SK-N-SH (cell line): ENCODE data around the gene CEP295NL. TPM values are rescaled to one million over a fixed set of nuclear protein-coding genes. Genes with fewer than 3 reads are reported as not detected.

Experiments
- CTCF ChIA-PET: fragments of 300-600, 350-600 bp; formaldehyde crosslinking; extraction: SDS; loops from one replicate; lab custom pipeline; 2021; lab: Yijun Ruan, JAX
- POLR2A ChIA-PET: fragments of 350-600 bp; sonication (Branson Sonifier 250); formaldehyde crosslinking; extraction: SDS; loops from one replicate; lab custom pipeline; 2020; ENCODE audit warnings: antibody characterized with exemption, inconsistent platforms; lab: Yijun Ruan, JAX
- DNase-seq: peaks from one replicate; pipeline ENCODE4 v3.0.0; 2012
- H2AFZ ChIP-seq: fragments of 200-600 bp; sonication (generic); 2 replicates; pipeline ENCODE4 v1.8.1; 2016; ENCODE audit warnings: antibody characterized with exemption, mild to moderate bottlenecking, low read depth
- H3F3A ChIP-seq: fragments of 200-600 bp; sonication (generic); replicated peaks from 2 replicates; pipeline ENCODE3; 2016; ENCODE audit warnings: antibody characterized with exemption, mild to moderate bottlenecking; ENCODE audit not compliant: insufficient read depth
- H3K27ac ChIP-seq, 2 experiments: fragments of 200-500 bp in 1 of 2; fragments of 200-600 bp in 1 of 2; sonication (Bioruptor generic) in 1 of 2; sonication (generic), shearing (Covaris generic) in 1 of 2; 2 replicates each; pipeline versions ENCODE4 v1.5.1 to v1.6.1; 2014 to 2016; ENCODE audit warnings: low read depth in 2 of 2, inconsistent platforms in 1 of 2, low read length in 1 of 2, mild to moderate bottlenecking in 1 of 2, mixed read lengths in 1 of 2
- H3K27me3 ChIP-seq: fragments of 200-600 bp; sonication (generic), shearing (Covaris generic); 2 replicates; pipeline ENCODE4 v1.6.1; 2016; ENCODE audit warnings: mixed run types; ENCODE audit not compliant: insufficient read depth
- H3K36me3 ChIP-seq, 2 experiments: fragments of 200-500 bp in 1 of 2; fragments of 200-600 bp in 1 of 2; sonication (Bioruptor generic) in 1 of 2; sonication (generic) in 1 of 2; replicated peaks in 1 of 2; 2 replicates each; pipeline versions ENCODE3 to v1.5.1; 2014 to 2016; ENCODE audit warnings: low read length in 1 of 2, mild to moderate bottlenecking in 1 of 2; ENCODE audit not compliant: insufficient read depth in 2 of 2, control insufficient read depth in 1 of 2
- H3K4me1 ChIP-seq, 2 experiments: fragments of 200-500 bp in 1 of 2; fragments of 200-600 bp in 1 of 2; sonication (Bioruptor generic) in 1 of 2; sonication (generic), shearing (Covaris generic) in 1 of 2; 2 replicates each; pipeline versions ENCODE4 v1.5.1 to v1.6.1; 2014 to 2016; ENCODE audit warnings: low read depth in 1 of 2, low read length in 1 of 2, mixed run types in 1 of 2; ENCODE audit not compliant: insufficient read depth in 2 of 2, control insufficient read depth in 1 of 2
- H3K4me2 ChIP-seq: fragments of 200-600 bp; sonication (generic), shearing (Covaris generic); 2 replicates; pipeline ENCODE4 v1.6.1; 2017; ENCODE audit warnings: mixed run types
- H3K4me3 ChIP-seq, 2 experiments: fragments of 200-500 bp in 1 of 2; fragments of 200-600 bp in 1 of 2; sonication (Bioruptor generic) in 1 of 2; sonication (generic), shearing (Covaris generic) in 1 of 2; 2 replicates each; pipeline versions ENCODE4 v1.5.1 to v1.8.1; 2014 to 2016; ENCODE audit warnings: low read depth in 2 of 2, inconsistent platforms in 1 of 2, low read length in 1 of 2, mild to moderate bottlenecking in 1 of 2, mixed read lengths in 1 of 2, moderate library complexity in 1 of 2
- H3K79me2 ChIP-seq: fragments of 200-600 bp; sonication (generic); 2 replicates; pipeline ENCODE4 v1.8.1; 2017; ENCODE audit warnings: mild to moderate bottlenecking; ENCODE audit not compliant: insufficient read depth
- H3K9ac ChIP-seq: fragments of 200-600 bp; sonication (generic); 2 replicates; pipeline ENCODE4 v1.6.1; 2017; ENCODE audit warnings: mixed run types
- H3K9me2 ChIP-seq: fragments of 200-600 bp; sonication (generic); 2 replicates; pipeline ENCODE4 v1.6.1; 2017; ENCODE audit warnings: mixed run types
- H3K9me3 ChIP-seq: fragments of 200-600 bp; sonication (generic); 2 replicates; pipeline ENCODE4 v1.6.1; 2017; ENCODE audit warnings: mixed run types, mild to moderate bottlenecking, moderate library complexity
- H4K20me1 ChIP-seq: fragments of 200-600 bp; sonication (generic); 2 replicates; pipeline ENCODE4 v1.6.1; 2017; ENCODE audit warnings: mild to moderate bottlenecking, mixed run types; ENCODE audit not compliant: insufficient read depth
- EP300 ChIP-seq, 2 experiments: IDR thresholded peaks; 2 replicates each; pipeline versions ENCODE4 v1.4.0 to v1.6.1; 2012; ENCODE audit warnings: borderline replicate concordance in 1 of 2, low read depth in 1 of 2, low read length in 1 of 2
- EZH2phosphoT487 ChIP-seq: fragments of 200-600 bp; sonication (generic); IDR thresholded peaks from 2 replicates; pipeline ENCODE4 v1.6.1; 2017; ENCODE audit warnings: low read depth, mixed run types, mild to moderate bottlenecking, antibody characterized with exemption, moderate library complexity, borderline replicate concordance
- FOSL2 ChIP-seq: IDR thresholded peaks from 2 replicates; pipeline ENCODE4 v1.4.0; 2012; ENCODE audit warnings: low read depth, mild to moderate bottlenecking, moderate library complexity, borderline replicate concordance
- FOXM1 ChIP-seq: IDR thresholded peaks from 2 replicates; pipeline ENCODE4 v1.4.0; 2012; ENCODE audit warnings: low read depth, mild to moderate bottlenecking
- GABPA ChIP-seq: IDR thresholded peaks from 2 replicates; pipeline ENCODE4 v1.4.0; 2012; ENCODE audit warnings: low read depth, mild to moderate bottlenecking
- JUND ChIP-seq: IDR thresholded peaks from 2 replicates; pipeline ENCODE4 v1.4.0; 2012
- MEF2A ChIP-seq: IDR thresholded peaks from 2 replicates; pipeline ENCODE4 v1.4.0; 2012; ENCODE audit warnings: low read depth, borderline replicate concordance
- MXI1 ChIP-seq: IDR thresholded peaks from 2 replicates; pipeline ENCODE4 v1.6.1; 2012; ENCODE audit warnings: mild to moderate bottlenecking, low read depth, low read length, improper control_type of control experiment
- NFIC ChIP-seq: IDR thresholded peaks from 2 replicates; pipeline ENCODE4 v1.4.0; 2012; ENCODE audit warnings: borderline replicate concordance
- SMC3 ChIP-seq: IDR thresholded peaks from 2 replicates; pipeline ENCODE4 v1.6.1; 2012; ENCODE audit warnings: low read depth, low read length, improper control_type of control experiment
- TAF1 ChIP-seq: IDR thresholded peaks from 2 replicates; pipeline ENCODE4 v1.6.1; 2012; ENCODE audit warnings: low read depth, mild to moderate bottlenecking, low read length, moderate library complexity, borderline replicate concordance
- TCF12 ChIP-seq: IDR thresholded peaks from 2 replicates; pipeline ENCODE4 v1.4.0; 2012
- TEAD4 ChIP-seq: IDR thresholded peaks from 2 replicates; pipeline ENCODE4 v1.4.0; 2012; ENCODE audit warnings: mild to moderate bottlenecking, borderline replicate concordance; ENCODE audit not compliant: insufficient read depth
- WGBS: methylation state at CpG from one replicate; pipeline ENCODE4 v1.1.6; 2017; ENCODE audit warnings: low lambda C conversion rate; 5-methylcytosine and 5-hydroxymethylcytosine counted together
- polyA plus RNA-seq, 3 experiments: library from polyadenylated mRNA; depleted of rRNA; stranded (reverse); fragments of >200 nt; gene quantifications; 2 replicates each; pipeline ENCODE4 v1.2.3, GENCODE V29; 2012
- TF ChIP-seq, protein P1 (sequence below): IDR thresholded peaks from 2 replicates; pipeline ENCODE4 v1.6.1; 2012; ENCODE audit warnings: mild to moderate bottlenecking, low read depth, low read length, moderate library complexity
- TF ChIP-seq, protein P2 (sequence below): IDR thresholded peaks from 2 replicates; pipeline ENCODE4 v1.4.0; 2012; ENCODE audit warnings: low read depth, borderline replicate concordance
- TF ChIP-seq, protein P3 (sequence below): fragments of 150-350 bp; IDR thresholded peaks from 2 replicates; pipeline ENCODE4 v1.6.1; 2017; ENCODE audit warnings: antibody characterized with exemption, low read length, low read depth, borderline replicate concordance
- TF ChIP-seq, protein P4 (sequence below): IDR thresholded peaks from 2 replicates; pipeline ENCODE4; 2012

CEP295NL gene
- polyA plus RNA-seq, 1 of the 3 experiments (the other 2 are of a cell fraction) = 0.35 TPM

DNA sequence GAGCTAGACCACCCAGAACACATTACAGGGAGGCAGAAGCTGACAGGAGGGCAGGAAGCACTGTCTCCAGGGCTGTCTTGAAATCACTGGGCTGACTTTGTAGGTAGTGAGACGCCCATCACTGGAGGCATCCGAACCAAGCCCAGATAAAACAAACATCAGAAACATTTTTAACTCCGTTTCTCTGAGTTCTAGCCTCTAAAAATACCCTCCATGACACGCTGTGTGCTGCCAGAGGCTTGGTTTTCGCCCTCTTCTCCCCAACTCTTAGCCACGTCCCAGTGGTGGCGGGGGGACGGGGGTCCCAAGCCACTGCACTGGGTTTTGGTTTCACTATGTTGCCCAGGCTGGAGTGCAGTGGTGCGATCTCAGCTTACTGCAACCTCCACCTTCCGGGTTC lies 1.2 kb downstream of the CEP295NL start:
- no peaks in the 10 kb centered on the region for H3K9me3 ChIP-seq
- no peak for TF ChIP-seq TAF1
- TF ChIP-seq EP300 (IDR thresholded peaks at IDR 0.05; ENCODE audit: borderline replicate concordance in 1 of 2, low read depth in 1 of 2, low read length in 1 of 2) = no peak
- no peak for TF ChIP-seq SMC3
- no peak for TF ChIP-seq TCF12
- no peak for TF ChIP-seq TEAD4
- TF ChIP-seq NFIC = no peak
- TF ChIP-seq FOXM1 = no peak
- TF ChIP-seq GABPA = no peak
- TF ChIP-seq, protein P1, sequence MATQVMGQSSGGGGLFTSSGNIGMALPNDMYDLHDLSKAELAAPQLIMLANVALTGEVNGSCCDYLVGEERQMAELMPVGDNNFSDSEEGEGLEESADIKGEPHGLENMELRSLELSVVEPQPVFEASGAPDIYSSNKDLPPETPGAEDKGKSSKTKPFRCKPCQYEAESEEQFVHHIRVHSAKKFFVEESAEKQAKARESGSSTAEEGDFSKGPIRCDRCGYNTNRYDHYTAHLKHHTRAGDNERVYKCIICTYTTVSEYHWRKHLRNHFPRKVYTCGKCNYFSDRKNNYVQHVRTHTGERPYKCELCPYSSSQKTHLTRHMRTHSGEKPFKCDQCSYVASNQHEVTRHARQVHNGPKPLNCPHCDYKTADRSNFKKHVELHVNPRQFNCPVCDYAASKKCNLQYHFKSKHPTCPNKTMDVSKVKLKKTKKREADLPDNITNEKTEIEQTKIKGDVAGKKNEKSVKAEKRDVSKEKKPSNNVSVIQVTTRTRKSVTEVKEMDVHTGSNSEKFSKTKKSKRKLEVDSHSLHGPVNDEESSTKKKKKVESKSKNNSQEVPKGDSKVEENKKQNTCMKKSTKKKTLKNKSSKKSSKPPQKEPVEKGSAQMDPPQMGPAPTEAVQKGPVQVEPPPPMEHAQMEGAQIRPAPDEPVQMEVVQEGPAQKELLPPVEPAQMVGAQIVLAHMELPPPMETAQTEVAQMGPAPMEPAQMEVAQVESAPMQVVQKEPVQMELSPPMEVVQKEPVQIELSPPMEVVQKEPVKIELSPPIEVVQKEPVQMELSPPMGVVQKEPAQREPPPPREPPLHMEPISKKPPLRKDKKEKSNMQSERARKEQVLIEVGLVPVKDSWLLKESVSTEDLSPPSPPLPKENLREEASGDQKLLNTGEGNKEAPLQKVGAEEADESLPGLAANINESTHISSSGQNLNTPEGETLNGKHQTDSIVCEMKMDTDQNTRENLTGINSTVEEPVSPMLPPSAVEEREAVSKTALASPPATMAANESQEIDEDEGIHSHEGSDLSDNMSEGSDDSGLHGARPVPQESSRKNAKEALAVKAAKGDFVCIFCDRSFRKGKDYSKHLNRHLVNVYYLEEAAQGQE = no peak
- TF ChIP-seq MXI1 = no peak
- no peak for TF ChIP-seq EZH2phosphoT487
- no peak for TF ChIP-seq JUND
- TF ChIP-seq, protein P2, sequence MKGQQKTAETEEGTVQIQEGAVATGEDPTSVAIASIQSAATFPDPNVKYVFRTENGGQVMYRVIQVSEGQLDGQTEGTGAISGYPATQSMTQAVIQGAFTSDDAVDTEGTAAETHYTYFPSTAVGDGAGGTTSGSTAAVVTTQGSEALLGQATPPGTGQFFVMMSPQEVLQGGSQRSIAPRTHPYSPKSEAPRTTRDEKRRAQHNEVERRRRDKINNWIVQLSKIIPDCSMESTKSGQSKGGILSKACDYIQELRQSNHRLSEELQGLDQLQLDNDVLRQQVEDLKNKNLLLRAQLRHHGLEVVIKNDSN = no peak
- TF ChIP-seq, protein P3, sequence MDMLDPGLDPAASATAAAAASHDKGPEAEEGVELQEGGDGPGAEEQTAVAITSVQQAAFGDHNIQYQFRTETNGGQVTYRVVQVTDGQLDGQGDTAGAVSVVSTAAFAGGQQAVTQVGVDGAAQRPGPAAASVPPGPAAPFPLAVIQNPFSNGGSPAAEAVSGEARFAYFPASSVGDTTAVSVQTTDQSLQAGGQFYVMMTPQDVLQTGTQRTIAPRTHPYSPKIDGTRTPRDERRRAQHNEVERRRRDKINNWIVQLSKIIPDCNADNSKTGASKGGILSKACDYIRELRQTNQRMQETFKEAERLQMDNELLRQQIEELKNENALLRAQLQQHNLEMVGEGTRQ = no peak
- TF ChIP-seq MEF2A = no peak
- TF ChIP-seq FOSL2 = no peak
- TF ChIP-seq, protein P4, sequence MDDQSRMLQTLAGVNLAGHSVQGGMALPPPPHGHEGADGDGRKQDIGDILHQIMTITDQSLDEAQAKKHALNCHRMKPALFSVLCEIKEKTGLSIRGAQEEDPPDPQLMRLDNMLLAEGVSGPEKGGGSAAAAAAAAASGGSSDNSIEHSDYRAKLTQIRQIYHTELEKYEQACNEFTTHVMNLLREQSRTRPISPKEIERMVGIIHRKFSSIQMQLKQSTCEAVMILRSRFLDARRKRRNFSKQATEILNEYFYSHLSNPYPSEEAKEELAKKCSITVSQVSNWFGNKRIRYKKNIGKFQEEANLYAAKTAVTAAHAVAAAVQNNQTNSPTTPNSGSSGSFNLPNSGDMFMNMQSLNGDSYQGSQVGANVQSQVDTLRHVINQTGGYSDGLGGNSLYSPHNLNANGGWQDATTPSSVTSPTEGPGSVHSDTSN = no peak
- H3F3A ChIP-seq = no peaks in the 10 kb centered on the region
- no peak for DNase-seq
- ChIA-PET CTCF (interaction anchor here (1.3 to 2.3 kb wide), 2 partner anchors 16 to 70 kb away, joined by 3 to 11 read pairs; no protein-coding TSS in a partner anchor), POLR2A (no interaction called here)
- no peak overlapping the region for H3K4me2 ChIP-seq
- H4K20me1 ChIP-seq = peaks cover 100% of the 10 kb centered on the region
- 96% methylated on average over 10 of the region's 10 CpGs for WGBS
- peaks cover 0 to 33% of the 10 kb centered on the region in 2 experiments; a peak in 1 of 4 replicates for H3K4me1 ChIP-seq
- no peak overlapping the region for H3K4me3 ChIP-seq
- no peak overlapping the region for H3K9ac ChIP-seq
- peaks cover 100% of the 10 kb centered on the region for H3K79me2 ChIP-seq
- H3K27me3 ChIP-seq = no peaks in the 10 kb centered on the region
- no peak overlapping the region for H2AFZ ChIP-seq
- peaks cover 20 to 24% of the 10 kb centered on the region in 2 experiments for H3K36me3 ChIP-seq
- H3K9me2 ChIP-seq = no peaks in the 10 kb centered on the region
- H3K27ac ChIP-seq = no peak overlapping the region
